ENCODE measurements around the gene RGS1.

- no peak for TF ChIP-seq CTCF (conservative IDR thresholded peaks at IDR 0.05)
- no peak for TF ChIP-seq EZH2 (IDR thresholded peaks at IDR 0.05; ENCODE audit: low read depth)
Observed at GRCh38 chr1:192563129-192563528, 12.4 kb upstream of the RGS1 start.

All from PC-9 (cell line).